SK-N-SH (cell line): Measurements from ENCODE around the gene CLMP.

ENCODE experiments used
- FOXM1 ChIP-seq: IDR thresholded peaks from 2 replicates; pipeline ENCODE4 v1.4.0; 2012; ENCODE audit warnings: low read depth, mild to moderate bottlenecking
- NFIC ChIP-seq: IDR thresholded peaks from 2 replicates; pipeline ENCODE4 v1.4.0; 2012; ENCODE audit warnings: borderline replicate concordance
- SMC3 ChIP-seq: IDR thresholded peaks from 2 replicates; pipeline ENCODE4 v1.6.1; 2012; ENCODE audit warnings: low read depth, low read length, improper control_type of control experiment
- TAF1 ChIP-seq: IDR thresholded peaks from 2 replicates; pipeline ENCODE4 v1.6.1; 2012; ENCODE audit warnings: low read depth, mild to moderate bottlenecking, low read length, moderate library complexity, borderline replicate concordance
- TF ChIP-seq, protein P1 (sequence below): fragments of 200-600 bp; sonication (generic); IDR thresholded peaks from 2 replicates; pipeline ENCODE4 v1.6.1; 2017; ENCODE audit warnings: antibody characterized with exemption, mild to moderate bottlenecking, moderate library complexity

DNA sequence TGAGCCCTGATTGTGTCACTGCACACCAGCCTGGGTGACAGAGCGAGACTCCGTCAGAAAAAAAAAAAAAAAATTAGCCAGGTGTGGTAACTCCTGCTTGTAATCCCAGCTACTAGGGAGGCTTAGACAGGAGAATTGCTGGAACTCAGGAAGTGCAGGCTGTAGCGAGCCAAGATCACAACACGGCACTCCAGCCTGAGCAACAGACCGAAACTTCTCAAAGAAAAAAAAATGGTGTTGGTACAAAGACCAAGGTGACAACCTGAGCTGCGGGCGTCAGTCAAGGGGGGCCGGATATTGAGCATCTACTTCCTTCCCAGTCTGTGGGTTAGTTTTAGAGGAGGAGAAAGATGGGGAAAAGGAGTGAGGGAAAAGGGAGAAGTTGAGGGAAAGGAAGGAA lies 84.7 kb downstream of the CLMP start:
- TF ChIP-seq, protein P1, sequence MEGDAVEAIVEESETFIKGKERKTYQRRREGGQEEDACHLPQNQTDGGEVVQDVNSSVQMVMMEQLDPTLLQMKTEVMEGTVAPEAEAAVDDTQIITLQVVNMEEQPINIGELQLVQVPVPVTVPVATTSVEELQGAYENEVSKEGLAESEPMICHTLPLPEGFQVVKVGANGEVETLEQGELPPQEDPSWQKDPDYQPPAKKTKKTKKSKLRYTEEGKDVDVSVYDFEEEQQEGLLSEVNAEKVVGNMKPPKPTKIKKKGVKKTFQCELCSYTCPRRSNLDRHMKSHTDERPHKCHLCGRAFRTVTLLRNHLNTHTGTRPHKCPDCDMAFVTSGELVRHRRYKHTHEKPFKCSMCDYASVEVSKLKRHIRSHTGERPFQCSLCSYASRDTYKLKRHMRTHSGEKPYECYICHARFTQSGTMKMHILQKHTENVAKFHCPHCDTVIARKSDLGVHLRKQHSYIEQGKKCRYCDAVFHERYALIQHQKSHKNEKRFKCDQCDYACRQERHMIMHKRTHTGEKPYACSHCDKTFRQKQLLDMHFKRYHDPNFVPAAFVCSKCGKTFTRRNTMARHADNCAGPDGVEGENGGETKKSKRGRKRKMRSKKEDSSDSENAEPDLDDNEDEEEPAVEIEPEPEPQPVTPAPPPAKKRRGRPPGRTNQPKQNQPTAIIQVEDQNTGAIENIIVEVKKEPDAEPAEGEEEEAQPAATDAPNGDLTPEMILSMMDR, result no peak
- TF ChIP-seq TAF1, result no peak
- no peak for TF ChIP-seq SMC3
- TF ChIP-seq FOXM1, result no peak
- TF ChIP-seq NFIC, result no peak
